IMR-90 (cell line): Measurements from ENCODE around the gene MAP3K5. TPM values are rescaled to one million over a fixed set of nuclear protein-coding genes. Genes with fewer than 3 reads are reported as not detected.

Experiments used
- ATAC-seq: fragments of 200-7000 bp; cut with Tn5 transposase; 2 replicates; pipeline ENCODE4 v1.9.1; 2020; ENCODE audit warnings: low read depth, mild to moderate bottlenecking, moderate library complexity
- BruUV-seq: library from RNA; stranded (reverse); fragments of 400-500 nt; replicated peaks from 2 replicates; lab custom pipeline; 2021; lab: Mats Ljungman, UMichigan
- CTCF ChIA-PET: fragments of 300-600 bp; formaldehyde crosslinking; extraction: SDS; loops from one replicate; lab custom pipeline; 2021; ENCODE audit warnings: antibody characterized with exemption; lab: Yijun Ruan, JAX
- POLR2A ChIA-PET: fragments of 300-600 bp; sonication (Branson Sonifier 250); formaldehyde crosslinking; loops from one replicate; lab custom pipeline; 2022; ENCODE audit warnings: antibody characterized with exemption; ENCODE audit not compliant: unreplicated experiment; lab: Charles Lee
- DNase-seq: peaks from one replicate; pipeline ENCODE4 v3.0.0; 2013
- H2AFZ ChIP-seq: replicated peaks from 2 replicates; pipeline ENCODE3; 2013; ENCODE audit warnings: low read length, mild to moderate bottlenecking; ENCODE audit not compliant: poor library complexity
- H2AK5ac ChIP-seq: 2 replicates; pipeline ENCODE4 v1.6.1; 2013; ENCODE audit warnings: low read depth, low read length, inconsistent platforms
- H2AK9ac ChIP-seq: replicated peaks from 2 replicates; pipeline ENCODE3; 2013; ENCODE audit warnings: mild to moderate bottlenecking, low read depth, low read length, moderate library complexity; ENCODE audit not compliant: poor library complexity
- H2BK120ac ChIP-seq: 2 replicates; pipeline ENCODE4 v1.6.1; 2013; ENCODE audit warnings: low read depth, low read length, inconsistent platforms
- H2BK15ac ChIP-seq: 3 replicates; pipeline ENCODE4 v1.6.1; 2013; ENCODE audit warnings: low read depth, low read length, inconsistent platforms
- H2BK20ac ChIP-seq: 2 replicates; pipeline ENCODE4 v1.6.1; 2013; ENCODE audit warnings: low read depth, mild to moderate bottlenecking, inconsistent platforms, low read length, moderate library complexity
- H2BK5ac ChIP-seq: 2 replicates; pipeline ENCODE4 v1.6.1; 2013; ENCODE audit warnings: mild to moderate bottlenecking, low read depth, low read length, inconsistent platforms; ENCODE audit not compliant: poor library complexity, severe bottlenecking
- H3K14ac ChIP-seq: replicated peaks from 2 replicates; pipeline ENCODE4 v1.6.1; 2013; ENCODE audit warnings: low read depth, low read length, inconsistent platforms
- H3K18ac ChIP-seq: 2 replicates; pipeline ENCODE4 v1.6.1; 2013; ENCODE audit warnings: low read depth, low read length, control low read depth
- H3K23ac ChIP-seq: 2 replicates; pipeline ENCODE4 v1.6.1; 2013; ENCODE audit warnings: low read depth, low read length, inconsistent platforms
- H3K27ac ChIP-seq: 2 replicates; pipeline ENCODE4 v1.5.1; 2013; ENCODE audit warnings: mild to moderate bottlenecking, control low read depth, low read length; ENCODE audit not compliant: insufficient read depth
- H3K27me3 ChIP-seq: 2 replicates; pipeline ENCODE4 v1.6.1; 2013; ENCODE audit warnings: low read length; ENCODE audit not compliant: control insufficient read depth, insufficient read depth
- H3K36me3 ChIP-seq: 2 replicates; pipeline ENCODE4 v1.6.1; 2013; ENCODE audit warnings: low read length, mixed read lengths; ENCODE audit not compliant: control insufficient read depth, insufficient read depth
- H3K4ac ChIP-seq: 2 replicates; pipeline ENCODE4 v1.6.1; 2013; ENCODE audit warnings: low read depth, low read length, inconsistent platforms
- H3K4me1 ChIP-seq: 2 replicates; pipeline ENCODE4 v1.6.1; 2013; ENCODE audit warnings: low read length, mixed read lengths; ENCODE audit not compliant: control insufficient read depth, insufficient read depth
- H3K4me2 ChIP-seq: 2 replicates; pipeline ENCODE4 v1.6.1; 2013; ENCODE audit warnings: low read depth, mild to moderate bottlenecking, control low read depth, low read length, moderate library complexity
- H3K4me3 ChIP-seq: 2 replicates; pipeline ENCODE4 v1.5.1; 2013; ENCODE audit warnings: low read depth, mild to moderate bottlenecking, control low read depth, low read length, moderate library complexity; ENCODE audit not compliant: insufficient read depth
- H3K56ac ChIP-seq: 2 replicates; pipeline ENCODE4 v1.6.1; 2013; ENCODE audit warnings: low read length, inconsistent platforms; ENCODE audit not compliant: insufficient read depth; ENCODE audit errors: extremely low read depth
- H3K79me1 ChIP-seq, 2 experiments: 2 replicates each; pipeline ENCODE4 v1.6.1; 2013; ENCODE audit warnings: low read length in 2 of 2, inconsistent platforms in 1 of 2, low read depth in 1 of 2
- H3K9ac ChIP-seq: 2 replicates; pipeline ENCODE4 v1.6.1; 2013; ENCODE audit warnings: low read depth, low read length, control low read depth
- H3K9me1 ChIP-seq: 2 replicates; pipeline ENCODE4 v1.6.1; 2013; ENCODE audit warnings: low read length, inconsistent platforms; ENCODE audit not compliant: insufficient read depth
- H3K9me3 ChIP-seq: 2 replicates; pipeline ENCODE4 v1.6.1; 2013; ENCODE audit warnings: low read length; ENCODE audit not compliant: control insufficient read depth, insufficient read depth
- H4K20me1 ChIP-seq: 2 replicates; pipeline ENCODE4 v1.6.1; 2013; ENCODE audit warnings: low read length, inconsistent platforms; ENCODE audit not compliant: insufficient read depth
- H4K5ac ChIP-seq: 2 replicates; pipeline ENCODE4 v1.6.1; 2013; ENCODE audit warnings: mild to moderate bottlenecking, low read depth, low read length, control low read depth
- H4K8ac ChIP-seq, 2 experiments: 2 replicates each; pipeline ENCODE4 v1.6.1; 2013; ENCODE audit warnings: low read depth in 2 of 2, low read length in 2 of 2, control low read depth in 1 of 2, inconsistent platforms in 1 of 2
- H4K91ac ChIP-seq: 2 replicates; pipeline ENCODE4 v1.6.1; 2013; ENCODE audit warnings: low read depth, low read length, inconsistent platforms; ENCODE audit not compliant: insufficient read depth
- BHLHE40 ChIP-seq: fragments of 150-350 bp; IDR thresholded peaks from 2 replicates; pipeline ENCODE4 v1.6.1; 2016; ENCODE audit warnings: mild to moderate bottlenecking, low read depth, low read length
- CEBPB ChIP-seq: IDR thresholded peaks from 2 replicates; pipeline ENCODE4 v1.6.1; 2012; ENCODE audit warnings: low read depth, low read length, improper control_type of control experiment
- CHD1 ChIP-seq: IDR thresholded peaks from 2 replicates; pipeline ENCODE4 v1.6.1; 2012; ENCODE audit warnings: low read depth, low read length, improper control_type of control experiment
- ELK1 ChIP-seq: fragments of 150-350 bp; IDR thresholded peaks from 2 replicates; pipeline ENCODE4 v1.6.1; 2016; ENCODE audit warnings: low read depth, mild to moderate bottlenecking, low read length, moderate library complexity, borderline replicate concordance
- FOS ChIP-seq: fragments of 150-350 bp; IDR thresholded peaks from 2 replicates; pipeline ENCODE4 v1.6.1; 2016; ENCODE audit warnings: low read depth, low read length
- MAFK ChIP-seq: IDR thresholded peaks from 2 replicates; pipeline ENCODE4 v1.6.1; 2012; ENCODE audit warnings: low read depth, low read length, improper control_type of control experiment
- MAZ ChIP-seq: IDR thresholded peaks from 2 replicates; pipeline ENCODE4 v1.6.1; 2012; ENCODE audit warnings: low read depth, mild to moderate bottlenecking, low read length, improper control_type of control experiment, moderate library complexity, borderline replicate concordance
- MXI1 ChIP-seq: IDR thresholded peaks from 2 replicates; pipeline ENCODE4 v1.6.1; 2012; ENCODE audit warnings: low read depth, mild to moderate bottlenecking, low read length, moderate library complexity, borderline replicate concordance
- NFE2L2 ChIP-seq: fragments of 150-350 bp; IDR thresholded peaks from 2 replicates; pipeline ENCODE4 v1.6.1; 2016; ENCODE audit warnings: low read depth, mild to moderate bottlenecking, low read length
- POLR2A ChIP-seq: IDR thresholded peaks from 2 replicates; pipeline ENCODE4 v1.6.1; 2012; ENCODE audit warnings: mild to moderate bottlenecking, low read depth, low read length
- RAD21 ChIP-seq: IDR thresholded peaks from 2 replicates; pipeline ENCODE4 v1.6.1; 2012; ENCODE audit warnings: low read length, improper control_type of control experiment
- RCOR1 ChIP-seq: IDR thresholded peaks from 2 replicates; pipeline ENCODE4 v1.6.1; 2012; ENCODE audit warnings: mild to moderate bottlenecking, low read length, improper control_type of control experiment; ENCODE audit not compliant: insufficient replicate concordance
- RFX5 ChIP-seq: IDR thresholded peaks from 2 replicates; pipeline ENCODE4 v1.8.0; 2012; ENCODE audit warnings: low read depth, mild to moderate bottlenecking, low read length, moderate library complexity
- SMC3 ChIP-seq: fragments of 150-350 bp; IDR thresholded peaks from 2 replicates; pipeline ENCODE4 v1.6.1; 2016; ENCODE audit warnings: low read depth, mild to moderate bottlenecking, antibody characterized with exemption, low read length, moderate library complexity
- USF2 ChIP-seq: fragments of 150-350 bp; IDR thresholded peaks from 2 replicates; pipeline ENCODE4 v1.6.1; 2017; ENCODE audit warnings: mild to moderate bottlenecking, antibody characterized with exemption, low read length, low read depth
- WGBS, 2 experiments: methylation state at CpG; one replicate each; pipeline versions ENCODE4 v1.1.5 to v1.1.7; 2013; ENCODE audit warnings: missing lambda C conversion rate in 2 of 2; ENCODE audit not compliant: insufficient read length in 1 of 2; ENCODE audit errors: extremely low coverage in 2 of 2; 5-methylcytosine and 5-hydroxymethylcytosine counted together
- dilution Hi-C: fragments of 300-500 bp; cut with HindIII; formaldehyde crosslinking; loops from one replicate; pipeline ENCODE4 v1.14.3; 2018; ENCODE audit warnings: low sequenced_read_pairs; ENCODE audit not compliant: unreplicated experiment
- in situ Hi-C: fragments of 300-500 bp; cut with MboI; formaldehyde crosslinking; loops from 3 replicates; pipeline ENCODE4 v1.14.3; 2019; ENCODE audit warnings: low sequenced_read_pairs, inconsistent platforms, mixed read lengths
- intact Hi-C: fragments of 100-400 bp; cut with micrococcal nuclease; formaldehyde crosslinking; loops from 2 replicates; pipeline ENCODE4 v1.10.0; 2022
- polyA plus RNA-seq, 3 experiments: library from polyadenylated mRNA; depleted of rRNA; stranded (reverse); fragments of >200 nt; gene quantifications; 2 replicates each; pipeline ENCODE4 v1.2.3, GENCODE V29; 2012; ENCODE audit warnings: low replicate concordance in 1 of 3
- total RNA-seq: library from RNA; depleted of rRNA; stranded (reverse); fragments of >200 nt; gene quantifications from 2 replicates; pipeline ENCODE4 v1.2.3, GENCODE V29; 2012

Gene MAP3K5
- total and polyA plus RNA-seq, 2 of the 4 experiments (the other 2 are of a cell fraction): 5.4 to 17.6 TPM

- no CpG with 5 or more reads among the region's 4 CpGs for WGBS, 2 experiments
- H2BK20ac ChIP-seq: peak overlapping the region; percentile 100
- H4K20me1 ChIP-seq: no peaks in the 10 kb centered on the region
- H3K36me3 ChIP-seq: 0 out of 2 replicates have a peak, but pooled peaks cover 2% of the 10 kb centered on the region
- H2BK15ac ChIP-seq: peak overlapping the region; percentile 98
- peak overlapping the region; percentile 94 for H4K91ac ChIP-seq
- H2BK5ac ChIP-seq: peak overlapping the region; percentile 94
- BruUV-seq: TSS peak; percentile 89
- peak overlapping the region; percentile 85 for H3K23ac ChIP-seq
- H3K27ac ChIP-seq: peak overlapping the region; percentile 79
- dilution Hi-C loops: no loop called here
- H3K18ac ChIP-seq: peak overlapping the region; percentile 84
- intact Hi-C loops: loop anchor here (2.0 kb wide), 1 partner anchor 15 kb away; no protein-coding TSS in a partner anchor
- peak overlapping the region; percentile 11 for H2AK9ac ChIP-seq
- DNase-seq (peak; percentile 100), ATAC-seq (peak; percentile 91)
- no peaks in the 10 kb centered on the region for H3K27me3 ChIP-seq
- POLR2A ChIA-PET: interaction anchor here (0.6 to 1.6 kb wide), 3 partner anchors 9 to 1555 kb away, joined by 3 to 7 read pairs (median 6); no protein-coding TSS in a partner anchor
- H3K56ac ChIP-seq: peak overlapping the region; percentile 88
- H3K14ac ChIP-seq: peak overlapping the region; percentile 97
- H2AK5ac ChIP-seq: peak overlapping the region; percentile 96
- H3K4ac ChIP-seq: peak overlapping the region; percentile 99
- H3K4me3 ChIP-seq: no peak overlapping the region
- H4K8ac ChIP-seq: peak overlapping the region; percentile 66 to 98
- H3K4me1 ChIP-seq: peaks cover 19% of the 10 kb centered on the region
- peaks cover 18% of the 10 kb centered on the region for H3K9me1 ChIP-seq
- in situ Hi-C loops: no loop called here
- H3K9ac ChIP-seq: no peak overlapping the region; the same call in 1 of the 2 replicates
- H3K9me3 ChIP-seq: no peaks in the 10 kb centered on the region
- H2BK120ac ChIP-seq: peak overlapping the region; percentile 99
- H2AFZ ChIP-seq: no peak overlapping the region
- no peak overlapping the region for H3K4me2 ChIP-seq
- CTCF ChIA-PET: no interaction called here
- peaks cover 3 to 30% of the 10 kb centered on the region in 2 experiments; a peak in 3 of 4 replicates for H3K79me1 ChIP-seq
- H4K5ac ChIP-seq: peak overlapping the region; percentile 59
- TF ChIP-seq MAZ (peak; percentile 75; the same call in 1 of the 2 replicates), MXI1 (no peak), USF2 (no peak), BHLHE40 (peak; percentile 27; the same call in 1 of the 2 replicates), MAFK (no peak), SMC3 (no peak), RCOR1 (peak; percentile 84), RAD21 (peak; percentile 14; the same call in 1 of the 2 replicates), CHD1 (no peak), FOS (peak; percentile 97), CEBPB (peak; percentile 60; the same call in 1 of the 2 replicates), RFX5 (no peak), NFE2L2 (peak; percentile 62; the same call in 1 of the 2 replicates), POLR2A (peak; percentile 58; the same call in 1 of the 2 replicates), ELK1 (no peak)
Measured at GRCh38 chr6:136609873-136610706, 182.2 kb downstream of the MAP3K5 start.
